Measurements from ENCODE around the gene MOB3B. TPM values are rescaled to one million over a fixed set of nuclear protein-coding genes. Genes with fewer than 3 reads are reported as not detected.
"Not testable (repeated sequence)": the region's sequence is repeated elsewhere in the genome, so short reads cannot be mapped to it uniquely, and the experiment has no call there.

Gene MOB3B
- polyA plus RNA-seq, 1 donor: 27.3 TPM

DNA sequence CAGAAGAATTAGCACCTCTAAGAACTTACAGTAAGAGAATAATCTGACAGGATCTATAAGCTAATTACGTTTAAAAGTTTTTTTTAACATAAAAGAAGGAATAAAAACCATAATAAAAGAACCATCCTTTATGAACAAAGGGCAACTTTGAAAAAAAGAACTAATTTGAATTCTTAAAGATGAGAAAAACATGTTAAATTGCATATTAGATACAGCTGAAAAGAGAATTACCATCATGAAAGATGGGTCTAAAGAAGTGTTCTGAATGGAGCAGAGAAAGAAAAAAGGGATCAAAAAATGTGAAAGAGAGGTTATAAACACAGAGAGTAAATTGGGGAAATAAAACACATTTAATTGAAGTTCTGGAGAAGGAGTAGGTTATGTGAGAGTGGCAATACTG, 51.3 kb downstream of the MOB3B start:
- DNase-seq: no peak

GRCh38 chr9:27476870-27477515, 52.6 kb downstream of the MOB3B start:
- DNase-seq: no peak

DNA sequence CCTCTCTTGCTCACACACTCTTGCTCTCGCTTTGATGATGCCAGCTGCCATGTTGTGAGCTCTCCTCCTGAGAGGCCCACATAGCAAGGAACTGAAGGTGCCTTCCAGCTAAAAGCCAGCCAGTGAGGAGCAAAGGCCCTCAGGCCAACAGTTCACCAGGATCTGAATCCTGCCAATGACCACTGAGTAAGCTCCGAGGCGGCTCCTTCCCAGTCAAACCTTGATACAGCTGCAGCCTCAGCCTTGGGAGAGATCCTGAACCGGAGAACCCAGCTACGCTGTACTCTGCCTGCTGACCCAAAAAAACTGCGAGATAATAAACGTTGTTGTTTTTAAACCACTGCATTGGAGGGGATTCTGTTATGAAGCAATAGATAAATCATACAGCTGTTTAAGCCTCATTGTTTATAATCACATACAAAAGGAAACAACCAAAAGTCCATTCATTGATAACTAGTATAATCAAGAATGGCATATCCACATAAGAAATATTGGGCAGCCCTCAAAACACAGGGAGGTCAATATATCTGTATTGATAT, 54.5 kb downstream of the MOB3B start:
- DNase-seq: no peak

- DNase-seq: no peak
These were observed 55.3 kb downstream of the MOB3B start for GRCh38 chr9:27474305-27474704.

DNA sequence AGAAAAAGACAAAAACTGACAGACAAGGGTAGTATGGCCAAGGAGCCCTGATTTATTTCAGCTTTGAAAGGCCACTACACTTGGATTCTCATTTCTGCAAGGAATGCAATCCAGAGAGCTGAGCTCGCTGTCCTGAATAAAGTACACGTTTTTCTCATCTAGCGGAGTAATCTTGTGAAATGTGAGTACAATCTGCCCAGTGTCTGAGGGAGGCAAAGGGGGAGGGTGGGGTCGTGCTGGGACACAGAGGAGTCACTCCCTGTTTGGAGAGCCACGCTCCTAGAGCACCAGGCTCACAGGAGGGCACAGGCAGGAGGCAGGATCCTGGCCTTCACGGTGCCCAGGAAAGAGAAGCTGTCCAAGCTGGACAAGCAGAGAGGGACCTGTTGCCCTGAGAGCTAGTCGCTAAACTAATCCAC, 56.5 kb downstream of the MOB3B start:
- DNase-seq: peak; percentile 50

- no peak for DNase-seq
These were observed 57.4 kb downstream of the MOB3B start for GRCh38 chr9:27472195-27472594.

DNA sequence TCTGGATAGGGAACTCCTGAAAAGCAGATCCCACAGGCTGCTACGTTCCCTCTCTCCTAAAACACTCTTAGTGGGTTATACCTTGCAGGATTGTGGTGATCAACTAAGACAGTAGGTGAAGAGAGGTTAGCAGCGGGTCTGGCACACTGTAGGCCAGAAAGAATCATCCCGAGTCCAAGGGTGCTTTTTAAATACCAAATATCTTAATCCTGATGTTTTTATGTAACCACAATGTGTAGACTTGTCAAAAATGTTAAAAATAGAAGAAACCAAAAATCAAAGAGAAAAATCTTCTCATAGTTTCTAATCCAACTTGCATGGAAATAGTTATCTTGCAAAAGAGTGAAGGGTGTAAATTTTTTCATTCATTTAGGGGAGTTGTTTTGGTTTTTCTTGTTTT, 57.8 kb downstream of the MOB3B start:
- no peak for DNase-seq

DNA sequence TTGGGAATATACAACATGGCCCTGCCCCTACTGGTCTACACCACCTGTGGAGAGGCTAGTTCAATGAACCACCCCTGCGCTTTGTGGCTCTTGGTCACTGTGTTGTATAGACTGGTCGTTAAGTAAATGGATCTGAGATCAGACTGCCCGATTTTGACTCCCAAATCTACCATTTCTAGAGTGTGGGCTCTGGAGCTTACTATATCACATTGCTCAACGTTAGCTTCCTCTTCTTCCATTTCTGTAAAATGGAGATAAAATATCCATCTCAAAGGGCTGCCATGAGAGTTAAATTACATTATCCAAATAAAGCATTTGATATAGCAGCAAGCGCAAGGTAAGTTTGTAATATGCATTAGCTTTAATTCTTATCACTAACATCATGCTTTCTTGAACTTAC, 58.2 kb downstream of the MOB3B start:
- no peak for DNase-seq

GRCh38 chr9:27470291-27470856, 59.2 kb downstream of the MOB3B start:
- no peak for DNase-seq

- DNase-seq: no peak
These were observed 60.1 kb downstream of the MOB3B start for GRCh38 chr9:27469550-27469949.

GRCh38 chr9:27468462-27469110, 61.0 kb downstream of the MOB3B start:
- no peak for DNase-seq

GRCh38 chr9:27468000-27468399, 61.6 kb downstream of the MOB3B start:
- no peak for DNase-seq

GRCh38 chr9:27467486-27467885, 62.1 kb downstream of the MOB3B start:
- no peak for DNase-seq

DNA sequence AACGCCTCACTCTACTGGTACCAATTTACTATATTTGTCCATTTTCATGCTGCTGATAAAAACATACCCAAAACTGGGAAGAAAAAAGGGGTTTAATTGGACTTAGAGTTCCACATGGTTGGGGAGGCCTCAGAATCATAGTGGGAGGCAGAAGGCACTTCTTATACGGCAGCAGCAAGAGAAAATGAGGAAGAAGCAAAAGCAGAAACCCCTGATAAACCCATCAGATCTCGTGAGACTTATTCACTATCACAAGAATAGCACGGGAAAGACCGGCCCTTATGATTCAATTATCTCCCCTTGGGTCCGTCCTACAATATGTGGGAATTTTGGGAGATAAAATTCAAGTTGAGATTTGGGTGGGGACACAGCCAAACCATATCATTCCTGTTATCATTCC, 63.1 kb downstream of the MOB3B start:
- not testable (repeated sequence) for DNase-seq

GRCh38 chr9:27464950-27465349, 64.7 kb downstream of the MOB3B start:
- not testable (repeated sequence) for DNase-seq

- no peak for DNase-seq
These were observed 66.8 kb downstream of the MOB3B start for GRCh38 chr9:27462846-27463245.

DNA sequence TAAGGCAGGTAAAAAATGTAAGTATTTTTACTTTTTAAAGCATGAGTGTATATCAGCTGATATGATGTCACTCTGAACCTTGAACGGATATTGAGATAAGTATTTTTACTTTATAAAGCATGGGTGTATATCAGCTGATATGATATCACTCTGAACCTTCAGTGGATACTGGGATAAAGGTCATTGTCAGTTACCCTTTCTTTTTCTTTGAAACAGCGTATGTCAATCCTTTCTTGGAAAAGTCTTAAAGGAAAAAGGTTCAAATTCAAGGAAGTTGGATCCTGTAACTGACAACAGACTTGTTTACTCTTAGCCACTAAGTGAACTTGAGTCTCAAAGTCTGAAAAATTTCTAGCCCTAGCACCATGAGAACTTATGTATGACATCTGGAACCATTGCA, 67.2 kb downstream of the MOB3B start:
- DNase-seq: no peak

GRCh38 chr9:27460226-27461023, 69.2 kb downstream of the MOB3B start:
- DNase-seq: no peak

GRCh38 chr9:27457445-27457844, 72.2 kb downstream of the MOB3B start:
- no peak for DNase-seq

DNA sequence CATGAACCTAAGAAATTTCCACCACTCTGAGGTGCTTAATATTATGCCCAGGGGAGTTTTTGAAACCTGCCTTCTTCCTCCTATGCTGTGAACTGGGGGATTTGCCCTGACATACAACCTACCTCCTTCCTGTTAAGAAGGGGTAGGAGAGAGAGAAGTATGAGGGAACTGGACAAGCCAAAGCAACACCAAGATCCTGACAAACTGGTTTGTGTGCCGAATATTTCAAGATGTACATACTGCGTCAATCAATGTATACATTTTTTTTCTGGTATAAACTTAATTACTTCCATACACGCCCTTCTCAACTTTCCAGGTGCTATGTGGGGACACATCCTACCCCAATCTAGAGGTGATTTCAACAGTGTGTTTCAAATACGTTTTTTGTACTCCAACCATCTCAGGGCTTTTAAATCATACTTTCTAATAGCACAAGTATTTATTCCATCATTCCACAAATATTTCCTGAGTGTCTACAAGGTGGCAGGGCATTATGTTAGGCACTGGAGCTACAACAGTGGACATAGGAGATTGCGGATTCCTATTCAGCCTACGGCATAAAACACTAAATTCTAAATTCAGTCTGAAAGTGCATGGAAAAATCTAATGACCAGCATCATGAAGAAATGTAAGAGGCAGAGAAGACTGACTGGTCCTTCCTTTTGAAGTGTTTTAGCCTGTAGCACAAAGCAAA, 75.6 kb downstream of the MOB3B start:
- DNase-seq: no peak

GRCh38 chr9:27451207-27451797, 78.3 kb downstream of the MOB3B start:
- no peak for DNase-seq

GRCh38 chr9:27450752-27451151, 78.9 kb downstream of the MOB3B start:
- no peak for DNase-seq

All from left kidney (tissue), 2 donors.